Muscle layer of colon (tissue), 2 donors: ENCODE measurements around the gene MITF.

Experiments used
- H3K27ac ChIP-seq: one replicate; pipeline ENCODE4 v1.7.0; 2013; ENCODE audit warnings: low read depth, mild to moderate bottlenecking, low read length, moderate library complexity
- H3K27me3 ChIP-seq, 2 donors: one replicate each; pipeline ENCODE4 v1.7.0; 2013; ENCODE audit warnings: low read length in 2 of 2, mild to moderate bottlenecking in 2 of 2; ENCODE audit not compliant: insufficient read depth in 2 of 2, control insufficient read depth in 1 of 2
- H3K36me3 ChIP-seq: one replicate; pipeline ENCODE4 v1.7.0; 2013; ENCODE audit warnings: mild to moderate bottlenecking, low read length; ENCODE audit not compliant: insufficient read depth
- H3K4me1 ChIP-seq: one replicate; pipeline ENCODE4 v1.7.0; 2013; ENCODE audit warnings: mild to moderate bottlenecking, low read length; ENCODE audit not compliant: insufficient read depth
- H3K4me3 ChIP-seq, 2 donors: one replicate each; pipeline ENCODE4 v1.7.0; 2013; ENCODE audit warnings: low read length in 2 of 2, low read depth in 1 of 2, mild to moderate bottlenecking in 1 of 2, moderate library complexity in 1 of 2
- H3K9ac ChIP-seq: one replicate; pipeline ENCODE4 v1.7.0; 2013; ENCODE audit warnings: low read length
- H3K9me3 ChIP-seq: one replicate; pipeline ENCODE4 v1.7.0; 2013; ENCODE audit warnings: mild to moderate bottlenecking, low read length
- donor health status: abdominal sarcoma.
- donor health status: Adenocarcinoma of cecum.

Gene MITF, protein sequence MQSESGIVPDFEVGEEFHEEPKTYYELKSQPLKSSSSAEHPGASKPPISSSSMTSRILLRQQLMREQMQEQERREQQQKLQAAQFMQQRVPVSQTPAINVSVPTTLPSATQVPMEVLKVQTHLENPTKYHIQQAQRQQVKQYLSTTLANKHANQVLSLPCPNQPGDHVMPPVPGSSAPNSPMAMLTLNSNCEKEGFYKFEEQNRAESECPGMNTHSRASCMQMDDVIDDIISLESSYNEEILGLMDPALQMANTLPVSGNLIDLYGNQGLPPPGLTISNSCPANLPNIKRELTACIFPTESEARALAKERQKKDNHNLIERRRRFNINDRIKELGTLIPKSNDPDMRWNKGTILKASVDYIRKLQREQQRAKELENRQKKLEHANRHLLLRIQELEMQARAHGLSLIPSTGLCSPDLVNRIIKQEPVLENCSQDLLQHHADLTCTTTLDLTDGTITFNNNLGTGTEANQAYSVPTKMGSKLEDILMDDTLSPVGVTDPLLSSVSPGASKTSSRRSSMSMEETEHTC

GRCh38 chr3:69739204-69740102, at the start of gene MITF:
Gene MITF (plus strand): TSS chr3:69739464. CDS start chr3:69739598, 134 bp downstream.
- peaks cover 47% of the 10 kb centered on the region for H3K4me1 ChIP-seq
- no peaks in the 10 kb centered on the region for H3K27me3 ChIP-seq
- peak within 1 kb of the TSS; percentile 89 for H3K27ac ChIP-seq
- peak within 1 kb of the TSS; percentile 81 for H3K9ac ChIP-seq
- H3K36me3 ChIP-seq, result no peaks in the 10 kb centered on the region
- H3K4me3 ChIP-seq, result peak within 1 kb of the TSS; percentile 70 to 75
- H3K9me3 ChIP-seq, result no peaks in the 10 kb centered on the region

DNA sequence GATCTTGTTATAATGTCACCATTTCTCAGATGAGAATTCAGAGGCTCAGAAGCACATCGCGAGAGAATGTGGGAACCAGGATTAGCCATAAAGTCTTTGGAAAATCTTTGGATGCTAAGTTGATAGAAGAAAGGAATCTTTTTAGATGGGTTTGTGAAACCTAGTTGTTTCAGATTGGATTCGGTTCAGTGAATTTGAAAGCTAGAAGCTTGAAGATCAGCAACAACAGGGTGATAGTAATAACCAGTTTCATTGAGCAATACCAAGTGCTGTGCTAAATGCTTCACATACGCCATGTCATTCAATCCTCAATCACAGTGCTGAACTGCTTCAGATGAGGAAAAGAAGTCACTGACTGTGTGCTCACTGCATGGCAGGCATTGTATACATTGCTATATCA, 47.4 kb upstream of the MITF start:
- Histone ChIP-seq H3K4me1 (peaks cover 8% of the 10 kb centered on the region), H3K9ac (no peak overlapping the region), H3K36me3 (no peaks in the 10 kb centered on the region), H3K4me3 (no peak overlapping the region), H3K27ac (no peak overlapping the region), H3K27me3 (no peaks in the 10 kb centered on the region), H3K9me3 (no peaks in the 10 kb centered on the region)

- Histone ChIP-seq H3K9me3 (no peaks in the 10 kb centered on the region), H3K4me1 (peaks cover 8% of the 10 kb centered on the region), H3K9ac (no peak overlapping the region), H3K27ac (no peak overlapping the region), H3K4me3 (no peak overlapping the region), H3K36me3 (no peaks in the 10 kb centered on the region), H3K27me3 (no peaks in the 10 kb centered on the region)
Measured at GRCh38 chr3:69692761-69693160, 46.5 kb upstream of the MITF start.

DNA sequence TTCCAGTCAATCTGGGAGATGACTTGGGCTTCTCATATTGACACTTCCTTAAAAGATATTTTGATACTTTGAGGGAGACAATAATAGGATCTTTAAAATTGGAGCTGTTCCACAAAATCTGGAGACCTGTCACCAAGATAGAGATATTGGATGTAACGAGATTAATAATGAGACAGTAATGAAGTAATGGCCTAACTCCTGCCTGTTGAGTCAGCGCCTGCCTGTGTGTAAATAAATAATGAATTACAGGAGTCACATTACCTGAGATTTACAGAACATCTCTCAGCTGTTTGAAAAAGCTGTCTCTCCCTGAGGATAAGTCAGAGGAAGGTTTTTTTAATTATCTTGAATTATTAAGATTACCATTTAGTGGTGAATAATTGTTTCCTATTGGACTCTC, 43.8 kb upstream of the MITF start:
- Histone ChIP-seq H3K27me3 (no peaks in the 10 kb centered on the region), H3K9ac (no peak overlapping the region), H3K36me3 (no peaks in the 10 kb centered on the region), H3K4me1 (peaks cover 8% of the 10 kb centered on the region), H3K4me3 (no peak overlapping the region), H3K27ac (no peak overlapping the region), H3K9me3 (no peaks in the 10 kb centered on the region)

- Histone ChIP-seq H3K9ac (no peak overlapping the region), H3K4me3 (no peak overlapping the region), H3K4me1 (peaks cover 5% of the 10 kb centered on the region), H3K9me3 (no peaks in the 10 kb centered on the region), H3K27me3 (no peaks in the 10 kb centered on the region), H3K36me3 (no peaks in the 10 kb centered on the region), H3K27ac (no peak overlapping the region)
Measured at GRCh38 chr3:69695933-69696332, 43.3 kb upstream of the MITF start.

- Histone ChIP-seq H3K4me1 (peaks cover under 1% of the 10 kb centered on the region), H3K9me3 (no peaks in the 10 kb centered on the region), H3K36me3 (no peaks in the 10 kb centered on the region), H3K4me3 (no peak overlapping the region), H3K9ac (no peak overlapping the region), H3K27me3 (no peaks in the 10 kb centered on the region), H3K27ac (no peak overlapping the region)
Measured at GRCh38 chr3:69696367-69696766, 42.9 kb upstream of the MITF start.

- H3K4me3 ChIP-seq, result no peak overlapping the region
- H3K9me3 ChIP-seq, result no peaks in the 10 kb centered on the region
- H3K4me1 ChIP-seq, result no peaks in the 10 kb centered on the region
- H3K9ac ChIP-seq, result no peak overlapping the region
- H3K36me3 ChIP-seq, result no peaks in the 10 kb centered on the region
- H3K27ac ChIP-seq, result no peak overlapping the region
- no peaks in the 10 kb centered on the region for H3K27me3 ChIP-seq
Measured at GRCh38 chr3:69697381-69697780, 41.9 kb upstream of the MITF start.

- Histone ChIP-seq H3K27me3 (no peaks in the 10 kb centered on the region), H3K4me3 (no peak overlapping the region), H3K27ac (no peak overlapping the region), H3K9ac (no peak overlapping the region), H3K4me1 (no peaks in the 10 kb centered on the region), H3K9me3 (no peaks in the 10 kb centered on the region), H3K36me3 (no peaks in the 10 kb centered on the region)
Measured at GRCh38 chr3:69698728-69699127, 40.5 kb upstream of the MITF start.

DNA sequence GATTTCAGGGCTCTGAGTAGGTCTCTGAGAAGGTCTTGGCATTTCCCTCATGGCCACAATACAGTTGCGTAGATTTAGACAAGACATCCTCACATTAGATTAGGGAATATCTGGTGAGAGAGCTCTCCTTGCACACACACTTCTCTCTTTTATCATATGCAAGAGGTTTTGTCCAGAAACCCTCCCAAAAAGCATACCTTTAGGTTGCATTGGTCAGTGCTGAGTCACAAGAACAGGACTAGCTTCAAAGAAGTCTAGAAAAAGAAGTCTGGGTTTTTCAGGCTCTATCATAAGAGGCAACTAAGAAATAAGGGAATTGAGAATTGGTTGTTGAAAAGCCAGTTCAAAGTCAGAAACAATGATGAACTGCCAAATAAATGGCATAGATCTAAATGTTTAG, 40.1 kb upstream of the MITF start:
- H3K4me3 ChIP-seq, result no peak overlapping the region
- H3K9me3 ChIP-seq, result no peaks in the 10 kb centered on the region
- no peaks in the 10 kb centered on the region for H3K36me3 ChIP-seq
- H3K9ac ChIP-seq, result no peak overlapping the region
- H3K4me1 ChIP-seq, result no peaks in the 10 kb centered on the region
- H3K27ac ChIP-seq, result no peak overlapping the region
- no peaks in the 10 kb centered on the region for H3K27me3 ChIP-seq

DNA sequence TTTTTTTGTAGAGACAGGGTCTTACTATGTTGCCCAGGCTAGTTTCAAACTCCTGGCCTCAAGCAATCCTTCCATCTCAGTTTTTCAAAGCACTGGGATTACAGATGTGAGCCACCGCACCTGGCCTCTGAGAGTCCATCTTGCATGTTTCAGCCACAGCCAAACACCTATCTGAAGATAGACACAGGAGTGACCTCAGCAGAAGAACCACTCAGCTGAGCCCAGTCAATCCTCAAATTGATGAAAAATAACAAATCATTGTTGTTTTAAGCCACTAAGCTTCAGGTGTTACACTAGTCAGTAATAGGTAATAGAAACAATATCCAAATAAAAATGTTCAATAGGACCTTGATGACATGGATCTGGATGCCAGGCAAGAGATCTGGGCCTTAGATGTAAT, 38.3 kb upstream of the MITF start:
- H3K27ac ChIP-seq, result no peak overlapping the region
- no peak overlapping the region for H3K4me3 ChIP-seq
- no peak overlapping the region for H3K9ac ChIP-seq
- no peaks in the 10 kb centered on the region for H3K9me3 ChIP-seq
- no peaks in the 10 kb centered on the region for H3K36me3 ChIP-seq
- no peaks in the 10 kb centered on the region for H3K27me3 ChIP-seq
- H3K4me1 ChIP-seq, result no peaks in the 10 kb centered on the region

- no peaks in the 10 kb centered on the region for H3K4me1 ChIP-seq
- H3K27me3 ChIP-seq, result no peaks in the 10 kb centered on the region
- H3K9me3 ChIP-seq, result no peaks in the 10 kb centered on the region
- no peaks in the 10 kb centered on the region for H3K36me3 ChIP-seq
- H3K4me3 ChIP-seq, result no peak overlapping the region
- no peak overlapping the region for H3K27ac ChIP-seq
- no peak overlapping the region for H3K9ac ChIP-seq
Measured at GRCh38 chr3:69710153-69710977, 28.9 kb upstream of the MITF start.
